Right lobe of liver (tissue), 6 donors: ENCODE measurements around the gene NRP2. TPM values are rescaled to one million over a fixed set of nuclear protein-coding genes. Genes with fewer than 3 reads are reported as not detected.

Experiments used
- ATAC-seq, 4 donors: fragments of 200-7000 bp; cut with Tn5 transposase; one replicate each; pipeline ENCODE4 v1.9.1; 2020; ENCODE audit warnings: mild to moderate bottlenecking in 4 of 4, moderate library complexity in 4 of 4
- DNase-seq, 3 donors: peaks; one replicate each; pipeline ENCODE4 v3.0.0-alpha.2; 2020
- H3K27ac ChIP-seq, 3 donors: fragments of 200-600 bp; one replicate each; pipeline ENCODE4 v1.8.0; 2022
- H3K27me3 ChIP-seq, 2 donors: fragments of 200-600 bp; one replicate each; pipeline ENCODE4 v1.8.0; 2022
- H3K36me3 ChIP-seq, 4 donors: fragments of 200-600 bp; sonication (generic) in 1 of 4; one replicate each; pipeline versions ENCODE4 v1.5.1 to v1.8.0; 2017 to 2022; ENCODE audit warnings: control low read depth in 1 of 4
- H3K4me1 ChIP-seq, 4 donors: fragments of 200-600 bp; sonication (generic) in 1 of 4; one replicate each; pipeline versions ENCODE4 v1.5.1 to v1.8.0; 2017 to 2022; ENCODE audit warnings: control low read depth in 1 of 4
- H3K4me3 ChIP-seq, 3 donors: fragments of 200-600 bp; one replicate each; pipeline ENCODE4 v1.8.0; 2022
- H3K9me3 ChIP-seq, 4 donors: fragments of 200-600 bp; sonication (generic) in 1 of 4; one replicate each; pipeline versions ENCODE4 v1.5.1 to v1.8.0; 2017 to 2022; ENCODE audit warnings: control low read depth in 1 of 4
- CTCF ChIP-seq, 4 donors: fragments of 200-600 bp in 3 of 4; fragments of 450-650 bp in 1 of 4; IDR thresholded peaks; one replicate each; pipeline versions ENCODE4 v1.5.1 to v1.8.0; 2016 to 2022; ENCODE audit warnings: antibody characterized with exemption in 4 of 4, mild to moderate bottlenecking in 2 of 4
- POLR2A ChIP-seq: fragments of 450-650 bp; IDR thresholded peaks from one replicate; pipeline ENCODE4 v1.6.1; 2017; ENCODE audit warnings: antibody characterized with exemption, mild to moderate bottlenecking
- WGBS: methylation state at CpG from one replicate; pipeline ENCODE4 v1.1.6; 2018; ENCODE audit warnings: low coverage, low lambda C conversion rate; ENCODE audit not compliant: insufficient coverage; ENCODE audit errors: missing lambda C conversion rate; 5-methylcytosine and 5-hydroxymethylcytosine counted together
- intact Hi-C, 2 donors: fragments of 100-400 bp; cut with DNase I; formaldehyde crosslinking; loops; one replicate each; pipeline versions ENCODE4 v1.11.2 to v1.14.1; 2022
- total RNA-seq, 6 experiments: library from RNA; depleted of rRNA in 2 of 6; stranded (reverse); fragments of >200 nt in 2 of 6; fragmentation: NEBNext Ultra II Directional in 3 of 6; extraction: Animal tissue kit (Norgen Biotek cat#: 25700) in 3 of 6; gene quantifications; one replicate each; pipeline versions ENCODE4 v1.1.0 to v1.2.4, GENCODE V29; 2016 to 2023
- donor health status: DM: no; HTN: yes; CAD: no.
- donor health status: DM: no; HTN: no; CAD: no.
- donor health status: DM: no; HTN: no; CAD: no.
- donor health status: DM: no; HTN: yes; CAD: no.
- donor health status: DM: no; HTN: yes; CAD: no.

The NRP2 gene
- total RNA-seq, 6 experiments from 2014 or later = 5.5 to 23.7 (median 8.6) TPM

DNA sequence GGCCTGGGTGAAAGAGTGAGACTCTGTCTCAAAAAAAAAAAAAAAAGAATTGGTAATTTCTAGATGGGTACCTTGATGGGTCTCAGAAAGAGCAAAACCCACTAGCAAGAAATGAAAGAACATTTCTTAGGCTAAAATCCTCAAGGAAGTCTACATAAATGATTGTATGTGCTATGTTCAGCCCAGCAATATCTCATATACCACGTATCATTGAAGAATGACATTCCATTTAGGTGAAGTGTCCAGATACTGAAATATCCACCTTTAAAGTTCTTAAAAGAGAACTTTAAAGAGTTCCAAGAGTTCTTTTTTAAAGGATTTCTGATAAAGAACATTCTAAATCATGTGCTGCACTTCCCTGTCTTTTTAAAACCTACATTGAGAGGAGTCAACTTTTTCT, 19.2 kb downstream of the NRP2 start:
- no peaks in the 10 kb centered on the region for H3K36me3 ChIP-seq
- H3K4me3 ChIP-seq = no peak overlapping the region
- H3K9me3 ChIP-seq = no peaks in the 10 kb centered on the region
- H3K27me3 ChIP-seq = no peaks in the 10 kb centered on the region
- intact Hi-C loops = no loop called here
- WGBS = 100% methylated on average over 1 of the region's 1 CpG
- DNase-seq (no peak), ATAC-seq (no peak)
- no peaks in the 10 kb centered on the region for H3K4me1 ChIP-seq
- peak overlapping the region in 1 of 3 donors; percentile 10 for H3K27ac ChIP-seq
- TF ChIP-seq CTCF (IDR thresholded peaks at IDR 0.05) = no peak

GRCh38 chr2:205702576-205702975, 20.3 kb downstream of the NRP2 start:
- TF ChIP-seq POLR2A (no peak), CTCF (IDR thresholded peaks at IDR 0.05) (no peak)
- no peaks in the 10 kb centered on the region for H3K4me1 ChIP-seq
- intact Hi-C loops = no loop called here
- no peak overlapping the region for H3K27ac ChIP-seq
- H3K9me3 ChIP-seq = no peaks in the 10 kb centered on the region
- DNase-seq (no peak), ATAC-seq (no peak)
- H3K27me3 ChIP-seq = no peaks in the 10 kb centered on the region
- no peak overlapping the region for H3K4me3 ChIP-seq
- WGBS = 0% methylated on average over 1 of the region's 1 CpG
- H3K36me3 ChIP-seq = no peaks in the 10 kb centered on the region

DNA sequence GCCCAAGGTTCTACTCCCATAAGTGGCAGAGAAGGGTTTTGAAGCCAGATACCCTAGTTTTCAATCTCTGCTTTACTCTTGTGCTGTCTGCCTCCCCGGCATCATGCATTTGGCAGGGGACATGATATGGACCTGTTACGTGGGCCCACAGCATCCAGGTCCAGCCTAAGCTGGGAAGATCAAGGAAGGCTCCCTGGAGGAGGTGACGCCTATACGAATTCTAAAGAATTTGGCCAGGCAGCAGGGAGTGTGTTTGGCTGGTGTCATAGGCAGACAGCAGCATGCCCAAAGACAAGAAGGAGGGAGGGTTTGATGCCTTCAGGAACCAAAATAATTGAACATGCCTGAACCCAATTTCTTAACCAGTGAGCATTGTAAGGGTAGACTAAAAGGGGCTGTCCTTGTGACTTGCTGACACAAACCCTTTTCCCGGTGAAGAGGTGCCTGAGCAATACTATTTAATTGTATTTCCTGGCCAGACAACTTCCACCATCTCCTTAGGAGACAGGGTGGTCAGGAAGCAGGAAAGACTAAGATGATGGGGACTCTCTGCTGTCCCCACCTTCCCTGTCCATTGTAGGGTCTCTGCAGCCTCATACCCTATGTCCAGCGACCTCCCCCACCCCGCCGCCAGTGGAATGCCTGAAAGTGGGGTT, 21.3 kb downstream of the NRP2 start:
- Histone ChIP-seq H3K4me3 (no peak overlapping the region), H3K27me3 (no peaks in the 10 kb centered on the region), H3K9me3 (no peaks in the 10 kb centered on the region), H3K4me1 (no peaks in the 10 kb centered on the region), H3K36me3 (no peaks in the 10 kb centered on the region), H3K27ac (no peak overlapping the region)
- intact Hi-C loops = no loop called here
- WGBS = 71% methylated on average over 4 of the region's 8 CpGs
- TF ChIP-seq POLR2A (no peak), CTCF (IDR thresholded peaks at IDR 0.05) (no peak)
- ATAC-seq (no peak), DNase-seq (no peak)

DNA sequence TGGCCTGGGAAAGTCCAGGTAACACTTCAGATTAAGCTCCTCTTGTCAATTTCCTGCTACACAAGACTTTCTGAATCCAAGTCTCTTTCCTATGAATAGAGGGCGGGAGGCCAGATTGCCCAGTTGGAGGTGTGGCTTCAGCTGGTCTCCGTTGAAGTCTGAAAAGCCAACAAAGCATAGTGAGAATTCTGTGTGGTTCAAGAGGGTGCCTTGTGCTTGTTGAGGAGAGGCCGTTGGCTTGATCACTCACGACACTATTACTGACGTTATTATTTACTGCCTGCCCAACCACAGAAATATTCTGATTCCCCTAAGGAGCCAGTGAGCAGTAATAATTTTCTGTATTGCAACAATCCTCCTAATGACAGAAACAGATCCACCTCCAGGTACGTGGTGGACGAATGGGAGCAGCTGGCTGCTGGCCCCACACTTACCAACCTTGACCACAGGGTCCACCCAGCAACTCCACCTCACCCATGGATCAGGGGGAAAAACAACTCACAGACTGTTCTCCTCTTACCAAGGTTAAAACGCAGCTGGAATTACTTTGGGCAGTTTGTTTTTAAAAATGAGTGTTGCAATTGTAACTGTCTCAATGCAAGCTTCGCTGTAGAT, 21.9 kb downstream of the NRP2 start:
- WGBS = 68% methylated on average over 7 of the region's 9 CpGs

More for the DNA sequence above, 21.9 kb downstream of the NRP2 start:
- intact Hi-C loops = no loop called here
- ATAC-seq (no peak), DNase-seq (no peak)
- Histone ChIP-seq H3K27ac (no peak overlapping the region), H3K4me1 (no peaks in the 10 kb centered on the region), H3K27me3 (no peaks in the 10 kb centered on the region), H3K4me3 (no peak overlapping the region), H3K9me3 (no peaks in the 10 kb centered on the region), H3K36me3 (no peaks in the 10 kb centered on the region)
- TF ChIP-seq CTCF (IDR thresholded peaks at IDR 0.05) = no peak
- TF ChIP-seq POLR2A = no peak
